MM.1S (cell line): ENCODE data around the gene IGFN1.

Experiments used
- DNase-seq: peaks from one replicate; pipeline ENCODE4 v3.0.0-alpha.2; 2015
- H2AFZ ChIP-seq: fragments of 300-600 bp; sonication (generic); 2 replicates; pipeline ENCODE4 v1.6.0; 2016; ENCODE audit warnings: antibody characterized with exemption, low read length
- H3F3A ChIP-seq: fragments of 300-600 bp; sonication (generic); 2 replicates; pipeline ENCODE4 v1.6.1; 2016; ENCODE audit warnings: mild to moderate bottlenecking, antibody characterized with exemption, low read length, moderate library complexity, mixed read lengths; ENCODE audit not compliant: insufficient read depth
- H3K27ac ChIP-seq: fragments of 300-600 bp; sonication (generic); 2 replicates; pipeline ENCODE4 v1.5.1; 2016; ENCODE audit warnings: mild to moderate bottlenecking, low read length
- H3K27me3 ChIP-seq: fragments of 300-600 bp; sonication (generic); replicated peaks from 2 replicates; pipeline ENCODE4 v1.6.0; 2016; ENCODE audit warnings: low read length; ENCODE audit not compliant: insufficient read depth
- H3K36me3 ChIP-seq: fragments of 300-600 bp; sonication (generic); replicated peaks from 2 replicates; pipeline ENCODE4 v1.6.1; 2016; ENCODE audit warnings: mild to moderate bottlenecking, low read length, mixed read lengths; ENCODE audit not compliant: insufficient read depth
- H3K4me1 ChIP-seq: fragments of 300-600 bp; sonication (generic); 2 replicates; pipeline ENCODE4 v1.6.1; 2016; ENCODE audit warnings: low read length, mixed read lengths
- H3K4me2 ChIP-seq: fragments of 300-600 bp; sonication (generic); 2 replicates; pipeline ENCODE4 v1.6.0; 2016; ENCODE audit warnings: low read depth, low read length
- H3K4me3 ChIP-seq: fragments of 300-600 bp; sonication (generic); 2 replicates; pipeline ENCODE4 v1.5.1; 2016; ENCODE audit warnings: low read length, mixed read lengths
- H3K79me2 ChIP-seq: fragments of 300-600 bp; sonication (generic); 2 replicates; pipeline ENCODE4 v1.6.1; 2016; ENCODE audit warnings: mixed run types, low read length, mixed read lengths
- H3K9ac ChIP-seq: fragments of 300-600 bp; sonication (generic); 2 replicates; pipeline ENCODE4 v1.6.1; 2016; ENCODE audit warnings: low read length, mixed read lengths
- H3K9me2 ChIP-seq: fragments of 300-600 bp; sonication (generic); replicated peaks from 2 replicates; pipeline ENCODE4 v1.6.1; 2016; ENCODE audit warnings: mild to moderate bottlenecking, low read length, mixed read lengths; ENCODE audit not compliant: insufficient read depth
- H3K9me3 ChIP-seq: fragments of 300-600 bp; sonication (generic); replicated peaks from 2 replicates; pipeline ENCODE4 v1.6.1; 2016; ENCODE audit warnings: mild to moderate bottlenecking, low read length, mixed read lengths; ENCODE audit not compliant: insufficient read depth
- H4K20me1 ChIP-seq: fragments of 300-600 bp; sonication (generic); 2 replicates; pipeline ENCODE4 v1.6.1; 2016; ENCODE audit warnings: mild to moderate bottlenecking, low read length, moderate library complexity, mixed read lengths; ENCODE audit not compliant: insufficient read depth
- EZH2 ChIP-seq: fragments of 300-600 bp; sonication (generic); optimal IDR thresholded peaks from 2 replicates; pipeline ENCODE3; 2017; ENCODE audit warnings: low read depth, mild to moderate bottlenecking, antibody characterized with exemption, low read length, mixed read lengths
- EZH2phosphoT487 ChIP-seq: fragments of 300-600 bp; sonication (generic); IDR thresholded peaks from 2 replicates; pipeline ENCODE4 v1.6.1; 2018; ENCODE audit warnings: antibody characterized with exemption, low read length
- TF ChIP-seq, protein P1 (sequence below): fragments of 300-600 bp; sonication (generic); IDR thresholded peaks from 2 replicates; pipeline ENCODE4 v1.5.1; 2016; ENCODE audit warnings: antibody characterized with exemption, low read length, mixed read lengths

Gene IGFN1

DNA sequence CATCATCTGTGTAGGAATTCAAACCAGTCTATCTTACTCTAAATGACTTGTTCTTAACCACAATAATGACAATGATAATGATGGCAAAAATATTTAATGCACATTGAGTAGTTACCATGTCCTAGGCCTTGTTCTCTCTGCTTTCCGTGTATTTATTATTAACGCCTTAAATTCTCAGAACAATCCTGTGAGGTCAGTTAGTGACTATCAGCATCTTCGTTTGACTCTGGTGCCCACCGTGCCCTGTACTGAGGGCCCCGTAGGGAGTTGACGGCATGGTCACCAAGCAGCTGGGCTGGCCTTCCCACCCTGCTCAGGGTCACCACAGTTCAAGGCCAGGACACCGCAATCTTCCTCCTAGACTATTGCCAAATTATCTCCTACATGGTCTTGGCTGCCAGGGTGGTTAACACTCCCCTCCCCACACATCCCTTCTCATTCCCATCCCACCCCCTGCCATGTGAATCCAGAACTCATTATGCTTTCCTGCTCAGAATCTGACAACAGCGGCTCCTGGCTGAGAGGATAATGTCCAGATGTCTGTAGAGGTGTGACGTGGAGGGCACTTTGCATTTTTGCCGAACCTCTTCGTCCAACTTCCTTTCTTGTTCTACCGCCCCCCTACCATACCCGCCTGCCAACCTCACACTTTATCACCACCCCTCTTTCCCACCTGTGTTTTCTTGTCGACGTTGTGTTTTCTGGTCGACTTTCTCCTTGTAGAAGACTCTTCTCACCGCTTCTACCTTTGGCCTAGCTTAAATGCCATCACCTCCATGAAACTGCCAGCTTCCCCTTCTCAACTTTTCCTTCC, 33.4 kb downstream of the IGFN1 start:
- TF ChIP-seq EZH2 (no peak), EZH2phosphoT487 (no peak)
- TF ChIP-seq, protein P1, sequence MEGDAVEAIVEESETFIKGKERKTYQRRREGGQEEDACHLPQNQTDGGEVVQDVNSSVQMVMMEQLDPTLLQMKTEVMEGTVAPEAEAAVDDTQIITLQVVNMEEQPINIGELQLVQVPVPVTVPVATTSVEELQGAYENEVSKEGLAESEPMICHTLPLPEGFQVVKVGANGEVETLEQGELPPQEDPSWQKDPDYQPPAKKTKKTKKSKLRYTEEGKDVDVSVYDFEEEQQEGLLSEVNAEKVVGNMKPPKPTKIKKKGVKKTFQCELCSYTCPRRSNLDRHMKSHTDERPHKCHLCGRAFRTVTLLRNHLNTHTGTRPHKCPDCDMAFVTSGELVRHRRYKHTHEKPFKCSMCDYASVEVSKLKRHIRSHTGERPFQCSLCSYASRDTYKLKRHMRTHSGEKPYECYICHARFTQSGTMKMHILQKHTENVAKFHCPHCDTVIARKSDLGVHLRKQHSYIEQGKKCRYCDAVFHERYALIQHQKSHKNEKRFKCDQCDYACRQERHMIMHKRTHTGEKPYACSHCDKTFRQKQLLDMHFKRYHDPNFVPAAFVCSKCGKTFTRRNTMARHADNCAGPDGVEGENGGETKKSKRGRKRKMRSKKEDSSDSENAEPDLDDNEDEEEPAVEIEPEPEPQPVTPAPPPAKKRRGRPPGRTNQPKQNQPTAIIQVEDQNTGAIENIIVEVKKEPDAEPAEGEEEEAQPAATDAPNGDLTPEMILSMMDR = no peak

DNA sequence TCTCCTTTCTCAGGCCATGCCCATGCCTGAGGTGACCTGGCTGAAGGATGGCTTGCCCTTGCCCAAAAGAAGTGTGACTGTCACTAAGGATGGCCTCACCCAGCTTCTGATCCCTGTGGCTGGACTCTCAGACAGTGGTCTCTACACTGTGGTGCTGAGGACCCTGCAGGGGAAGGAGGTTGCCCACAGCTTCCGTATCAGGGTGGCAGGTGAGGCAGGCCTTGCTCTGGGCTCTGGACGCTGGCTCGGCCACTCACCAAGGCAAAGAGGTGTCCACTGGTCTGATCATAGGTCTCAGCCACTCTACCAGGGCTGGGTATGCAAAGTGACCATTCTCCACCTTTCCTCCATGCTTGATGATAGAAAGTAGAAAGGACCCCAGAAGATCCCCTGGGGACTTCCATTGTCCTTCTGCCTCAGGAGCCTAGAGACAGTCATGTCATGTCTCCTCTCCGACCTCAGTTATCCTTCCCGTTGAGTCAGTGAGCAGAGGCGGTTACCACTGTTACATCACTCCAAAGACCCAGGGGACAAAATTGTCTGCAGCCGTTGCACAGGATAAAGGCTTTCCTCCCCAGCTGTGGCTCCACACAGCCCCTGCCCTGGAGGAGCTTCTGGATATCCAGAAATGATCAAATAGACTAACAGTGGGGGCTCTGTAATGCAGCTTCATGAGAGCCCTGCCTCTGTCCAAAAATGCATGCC, 34.2 kb downstream of the IGFN1 start:
- H3F3A ChIP-seq = no peaks in the 10 kb centered on the region
- H3K4me3 ChIP-seq = no peak overlapping the region
- no peak for DNase-seq
- no peaks in the 10 kb centered on the region for H3K9me3 ChIP-seq
- H3K9me2 ChIP-seq = no peaks in the 10 kb centered on the region
- no peaks in the 10 kb centered on the region for H4K20me1 ChIP-seq
- H3K4me1 ChIP-seq = no peaks in the 10 kb centered on the region
- H3K9ac ChIP-seq = no peak overlapping the region
- no peak overlapping the region for H3K27ac ChIP-seq
- H2AFZ ChIP-seq = no peak overlapping the region
- H3K36me3 ChIP-seq = no peaks in the 10 kb centered on the region
- 0 out of 2 replicates have a peak, but pooled peaks cover 3% of the 10 kb centered on the region for H3K27me3 ChIP-seq
- TF ChIP-seq, protein P1 = no peak
- TF ChIP-seq EZH2 = no peak
- TF ChIP-seq EZH2phosphoT487 = no peak
- H3K4me2 ChIP-seq = no peak overlapping the region
- H3K79me2 ChIP-seq = no peaks in the 10 kb centered on the region

More for the DNA sequence above, 33.4 kb downstream of the IGFN1 start:
- H3K4me1 ChIP-seq = no peaks in the 10 kb centered on the region
- H3K36me3 ChIP-seq = no peaks in the 10 kb centered on the region
- no peaks in the 10 kb centered on the region for H3F3A ChIP-seq
- no peak overlapping the region for H2AFZ ChIP-seq
- no peaks in the 10 kb centered on the region for H3K9me3 ChIP-seq
- H3K27ac ChIP-seq = no peak overlapping the region
- no peak overlapping the region for H3K4me3 ChIP-seq
- no peaks in the 10 kb centered on the region for H3K9me2 ChIP-seq
- H3K9ac ChIP-seq = no peak overlapping the region
- no peaks in the 10 kb centered on the region for H3K79me2 ChIP-seq
- 0 out of 2 replicates have a peak, but pooled peaks cover 3% of the 10 kb centered on the region for H3K27me3 ChIP-seq
- DNase-seq = no peak
- H4K20me1 ChIP-seq = no peaks in the 10 kb centered on the region
- no peak overlapping the region for H3K4me2 ChIP-seq

DNA sequence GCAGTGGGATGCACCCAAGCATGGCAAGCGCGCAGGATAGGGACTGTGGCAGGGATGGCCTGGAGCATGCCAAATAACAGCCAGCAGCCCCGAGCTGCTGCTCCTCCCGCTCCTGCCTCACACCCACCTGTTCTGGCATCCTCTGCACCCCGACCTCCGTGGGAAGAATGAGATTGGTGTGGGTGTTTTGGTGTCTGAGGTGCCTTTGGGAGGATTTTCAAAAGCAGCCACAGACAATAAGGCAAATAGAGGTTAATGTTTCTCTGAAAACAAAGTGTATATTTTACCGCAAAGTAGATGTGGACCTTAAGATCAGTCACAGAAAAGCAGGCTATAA, 35.5 kb downstream of the IGFN1 start:
- Histone ChIP-seq H3K36me3 (no peaks in the 10 kb centered on the region), H3K9me3 (no peaks in the 10 kb centered on the region), H2AFZ (no peak overlapping the region), H3K4me3 (no peak overlapping the region), H3K79me2 (no peaks in the 10 kb centered on the region), H3K9me2 (no peaks in the 10 kb centered on the region), H4K20me1 (no peaks in the 10 kb centered on the region), H3K9ac (no peak overlapping the region), H3F3A (no peaks in the 10 kb centered on the region), H3K27me3 (0 out of 2 replicates have a peak, but pooled peaks cover 3% of the 10 kb centered on the region), H3K4me1 (no peaks in the 10 kb centered on the region), H3K27ac (no peak overlapping the region), H3K4me2 (no peak overlapping the region)
- no peak for TF ChIP-seq EZH2
- no peak for TF ChIP-seq EZH2phosphoT487
- DNase-seq = no peak
